HepG2 (cell line): ENCODE measurements around the gene GTF2IRD2.
"Not testable (repeated sequence)": the region's sequence is repeated elsewhere in the genome, so short reads cannot be mapped to it uniquely, and the experiment has no call there.

Experiments
- DBP ChIP-seq: sonication (generic); formaldehyde crosslinking; IDR thresholded peaks from 2 replicates; pipeline ENCODE4 v1.4.0; 2020; ENCODE audit warnings: missing genetic modification reagents; ENCODE audit errors: not compliant biosample characterization
- SETDB1 ChIP-seq: sonication (generic); formaldehyde crosslinking; IDR thresholded peaks from 2 replicates; pipeline ENCODE4 v1.5.1; 2020; ENCODE audit warnings: missing genetic modification reagents, mild to moderate bottlenecking, borderline replicate concordance
- ZFP36 ChIP-seq: fragments of 150-350 bp; IDR thresholded peaks from 2 replicates; pipeline ENCODE4 v1.6.1; 2018; ENCODE audit warnings: borderline replicate concordance, low read length, low read depth; ENCODE audit not compliant: partially characterized antibody
- ZNF432 ChIP-seq: sonication (generic); formaldehyde crosslinking; IDR thresholded peaks from 2 replicates; pipeline ENCODE4 v1.5.0; 2020; ENCODE audit warnings: missing genetic modification reagents, mild to moderate bottlenecking, borderline replicate concordance

- TF ChIP-seq ZFP36; ZNF432; DBP (CRISPR knock-in tag); SETDB1 (CRISPR knock-in tag): not testable (repeated sequence)
These were observed 62.8 kb downstream of the GTF2IRD2 start for GRCh38 chr7:74788369-74789150.
